ENCODE results near the gene AOAH.
"Not testable (repeated sequence)": the region's sequence is repeated elsewhere in the genome, so short reads cannot be mapped to it uniquely, and the experiment has no call there.

Gene AOAH

GRCh38 chr7:36712015-36712414, 12.3 kb downstream of the AOAH start:
- H3K36me3 ChIP-seq (ENCODE audit: insufficient read depth, low read depth, low read length) = no peaks in the 10 kb centered on the region
- H3K9ac ChIP-seq (ENCODE audit: low read depth, low read length) = no peak overlapping the region
- H3K27ac ChIP-seq (ENCODE audit: low read length) = no peak overlapping the region
- H3K27me3 ChIP-seq (ENCODE audit: insufficient read depth, low read length) = no peaks in the 10 kb centered on the region
- H3K4me1 ChIP-seq (ENCODE audit: insufficient read depth, low read length) = peaks cover 3% of the 10 kb centered on the region; the same call in 1 of the 2 replicates
- H3K9me3 ChIP-seq (ENCODE audit: insufficient read depth, low read depth, low read length) = no peaks in the 10 kb centered on the region
- H3K4me3 ChIP-seq (ENCODE audit: low read length) = no peak overlapping the region

- Histone ChIP-seq H3K4me1 (ENCODE audit: insufficient read depth, low read length) (peaks cover 3% of the 10 kb centered on the region; the same call in 1 of the 2 replicates), H3K4me3 (ENCODE audit: low read length) (no peak overlapping the region), H3K27me3 (ENCODE audit: insufficient read depth, low read length) (no peaks in the 10 kb centered on the region), H3K27ac (ENCODE audit: low read length) (no peak overlapping the region), H3K9ac (ENCODE audit: low read depth, low read length) (no peak overlapping the region), H3K9me3 (ENCODE audit: insufficient read depth, low read depth, low read length) (no peaks in the 10 kb centered on the region), H3K36me3 (ENCODE audit: insufficient read depth, low read depth, low read length) (no peaks in the 10 kb centered on the region)
These were observed 13.0 kb downstream of the AOAH start for GRCh38 chr7:36711256-36711655.

- H3K9me3 ChIP-seq (ENCODE audit: insufficient read depth, low read depth, low read length) = no peaks in the 10 kb centered on the region
- peaks cover 3% of the 10 kb centered on the region; the same call in 1 of the 2 replicates for H3K4me1 ChIP-seq (ENCODE audit: insufficient read depth, low read length)
- H3K4me3 ChIP-seq (ENCODE audit: low read length) = no peak overlapping the region
- H3K27me3 ChIP-seq (ENCODE audit: insufficient read depth, low read length) = no peaks in the 10 kb centered on the region
- H3K27ac ChIP-seq (ENCODE audit: low read length) = no peak overlapping the region
- H3K36me3 ChIP-seq (ENCODE audit: insufficient read depth, low read depth, low read length) = no peaks in the 10 kb centered on the region
- no peak overlapping the region for H3K9ac ChIP-seq (ENCODE audit: low read depth, low read length)
These were observed 14.0 kb downstream of the AOAH start for GRCh38 chr7:36710186-36710791.

DNA sequence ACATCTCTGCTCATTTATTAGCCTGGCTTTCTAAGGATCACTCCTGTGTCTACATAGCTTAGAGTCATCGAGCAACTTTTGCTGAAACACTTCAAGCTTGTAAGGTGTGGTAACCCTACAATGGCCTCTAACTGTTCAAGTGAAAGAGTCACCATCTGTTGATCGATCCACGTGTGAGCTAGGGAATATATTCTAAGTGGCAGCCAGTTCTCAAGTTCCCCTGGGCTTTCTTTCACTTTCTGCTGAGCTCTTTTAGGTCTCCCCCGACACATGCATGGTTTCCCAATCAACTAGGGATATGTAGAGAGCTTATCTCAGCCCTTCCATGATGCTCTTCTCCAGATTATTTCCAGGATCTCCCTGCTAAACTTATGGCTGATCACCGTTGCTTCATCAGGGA, 15.5 kb downstream of the AOAH start:
- Histone ChIP-seq H3K27me3 (ENCODE audit: insufficient read depth, low read length) (no peaks in the 10 kb centered on the region), H3K27ac (ENCODE audit: low read length) (no peak overlapping the region), H3K4me1 (ENCODE audit: insufficient read depth, low read length) (peaks cover 3% of the 10 kb centered on the region; the same call in 1 of the 2 replicates), H3K36me3 (ENCODE audit: insufficient read depth, low read depth, low read length) (no peaks in the 10 kb centered on the region), H3K9me3 (ENCODE audit: insufficient read depth, low read depth, low read length) (no peaks in the 10 kb centered on the region), H3K9ac (ENCODE audit: low read depth, low read length) (no peak overlapping the region), H3K4me3 (ENCODE audit: low read length) (no peak overlapping the region)

DNA sequence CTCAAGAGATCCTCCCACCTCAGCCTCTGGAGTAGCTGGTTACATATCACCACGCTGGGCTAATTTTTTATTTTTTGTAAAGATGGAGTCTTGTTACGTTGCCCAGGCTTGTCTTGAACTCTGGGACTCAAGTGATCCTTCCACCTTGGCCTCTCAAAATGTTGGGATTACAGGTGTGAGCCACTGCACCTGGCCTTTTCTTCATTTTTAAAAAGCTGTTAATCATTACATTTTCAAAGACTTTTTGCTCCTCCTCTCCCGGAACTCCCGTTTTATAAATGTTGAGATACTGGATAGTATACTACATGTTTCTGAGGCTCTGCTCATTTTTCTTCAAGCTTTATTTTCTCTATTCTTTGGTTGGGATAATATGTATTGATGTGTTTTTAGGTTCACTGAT, 16.4 kb downstream of the AOAH start:
- Histone ChIP-seq H3K9me3 (ENCODE audit: insufficient read depth, low read depth, low read length) (no peaks in the 10 kb centered on the region), H3K4me1 (ENCODE audit: insufficient read depth, low read length) (peaks cover 3% of the 10 kb centered on the region; the same call in 1 of the 2 replicates), H3K27me3 (ENCODE audit: insufficient read depth, low read length) (no peaks in the 10 kb centered on the region), H3K36me3 (ENCODE audit: insufficient read depth, low read depth, low read length) (no peaks in the 10 kb centered on the region), H3K27ac (ENCODE audit: low read length) (no peak overlapping the region), H3K4me3 (ENCODE audit: low read length) (no peak overlapping the region), H3K9ac (ENCODE audit: low read depth, low read length) (no peak overlapping the region)

DNA sequence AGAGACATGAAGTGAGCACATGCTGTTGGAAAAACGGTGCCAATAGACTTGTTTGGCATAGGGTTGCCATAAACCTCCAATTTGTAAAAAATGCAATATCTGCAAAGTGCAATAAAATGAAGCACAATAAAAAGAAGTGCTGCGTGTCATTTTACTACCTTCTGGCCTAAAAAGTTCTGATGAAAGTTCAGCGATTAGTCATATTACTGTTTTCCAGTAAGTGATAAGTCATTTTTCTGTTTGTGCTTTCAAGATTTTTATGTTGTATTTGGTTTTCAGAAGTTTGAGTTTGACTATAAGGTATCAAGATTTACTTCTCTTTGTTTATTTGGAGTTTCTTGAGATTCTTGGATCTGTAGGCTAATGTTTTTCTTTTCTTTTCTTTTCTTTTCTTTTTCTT, 16.8 kb downstream of the AOAH start:
- Histone ChIP-seq H3K9me3 (ENCODE audit: insufficient read depth, low read depth, low read length) (no peaks in the 10 kb centered on the region), H3K36me3 (ENCODE audit: insufficient read depth, low read depth, low read length) (no peaks in the 10 kb centered on the region), H3K9ac (ENCODE audit: low read depth, low read length) (no peak overlapping the region), H3K4me3 (ENCODE audit: low read length) (no peak overlapping the region), H3K27ac (ENCODE audit: low read length) (no peak overlapping the region), H3K27me3 (ENCODE audit: insufficient read depth, low read length) (no peaks in the 10 kb centered on the region), H3K4me1 (ENCODE audit: insufficient read depth, low read length) (peaks cover 3% of the 10 kb centered on the region; the same call in 1 of the 2 replicates)

DNA sequence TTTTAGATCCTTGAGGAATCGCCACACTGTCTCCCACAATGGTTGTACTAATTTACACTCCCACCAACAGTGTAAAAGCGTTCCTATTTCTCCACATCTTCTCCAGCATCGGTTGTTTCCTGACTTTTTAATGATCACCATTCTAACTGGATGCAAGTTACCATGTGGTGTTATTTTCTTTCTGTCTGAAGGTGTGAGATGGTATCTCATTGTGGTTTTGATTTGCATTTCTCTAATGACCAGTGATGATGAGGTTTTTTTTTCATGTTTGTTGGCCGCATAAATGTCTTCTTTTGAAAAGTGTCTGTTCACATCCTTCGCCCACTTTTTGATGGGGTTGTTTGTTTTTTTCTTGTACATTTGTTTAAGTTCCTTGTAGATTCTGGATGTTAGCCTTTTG, 20.4 kb downstream of the AOAH start:
- H3K27me3 ChIP-seq (ENCODE audit: insufficient read depth, low read length); H3K4me1 ChIP-seq (ENCODE audit: insufficient read depth, low read length); H3K36me3 ChIP-seq (ENCODE audit: insufficient read depth, low read depth, low read length); H3K9ac ChIP-seq (ENCODE audit: low read depth, low read length); H3K4me3 ChIP-seq (ENCODE audit: low read length); H3K27ac ChIP-seq (ENCODE audit: low read length); H3K9me3 ChIP-seq (ENCODE audit: insufficient read depth, low read depth, low read length): not testable (repeated sequence)

GRCh38 chr7:36692456-36692855, 31.8 kb downstream of the AOAH start:
- Histone ChIP-seq H3K27me3 (ENCODE audit: insufficient read depth, low read length) (no peaks in the 10 kb centered on the region), H3K27ac (ENCODE audit: low read length) (no peak overlapping the region), H3K9ac (ENCODE audit: low read depth, low read length) (no peak overlapping the region), H3K4me3 (ENCODE audit: low read length) (no peak overlapping the region), H3K9me3 (ENCODE audit: insufficient read depth, low read depth, low read length) (no peaks in the 10 kb centered on the region), H3K4me1 (ENCODE audit: insufficient read depth, low read length) (no peaks in the 10 kb centered on the region), H3K36me3 (ENCODE audit: insufficient read depth, low read depth, low read length) (no peaks in the 10 kb centered on the region)

DNA sequence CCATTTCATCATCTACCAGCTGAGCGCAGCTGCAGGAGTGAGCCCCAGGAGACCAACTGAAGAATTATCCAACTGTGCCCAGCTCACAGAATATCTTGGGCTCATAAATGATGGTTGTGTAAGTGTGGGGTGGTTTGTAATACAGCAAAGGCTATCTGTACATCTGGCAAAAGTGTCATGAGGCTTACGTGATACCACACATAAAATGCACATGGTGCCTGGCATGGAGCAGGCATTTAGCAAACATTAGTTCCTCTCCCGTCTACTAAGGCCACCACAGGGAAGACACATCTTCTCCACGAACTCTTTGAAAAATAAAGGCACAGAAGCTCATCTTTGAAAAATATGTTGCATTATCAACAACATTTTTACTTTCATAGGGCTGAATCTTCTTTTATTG, 32.3 kb downstream of the AOAH start:
- no peaks in the 10 kb centered on the region for H3K27me3 ChIP-seq (ENCODE audit: insufficient read depth, low read length)
- no peak overlapping the region for H3K4me3 ChIP-seq (ENCODE audit: low read length)
- no peak overlapping the region for H3K27ac ChIP-seq (ENCODE audit: low read length)
- no peaks in the 10 kb centered on the region for H3K36me3 ChIP-seq (ENCODE audit: insufficient read depth, low read depth, low read length)
- H3K9me3 ChIP-seq (ENCODE audit: insufficient read depth, low read depth, low read length) = no peaks in the 10 kb centered on the region
- no peak overlapping the region for H3K9ac ChIP-seq (ENCODE audit: low read depth, low read length)
- H3K4me1 ChIP-seq (ENCODE audit: insufficient read depth, low read length) = no peaks in the 10 kb centered on the region

- no peaks in the 10 kb centered on the region for H3K36me3 ChIP-seq (ENCODE audit: insufficient read depth, low read depth, low read length)
- no peaks in the 10 kb centered on the region for H3K27me3 ChIP-seq (ENCODE audit: insufficient read depth, low read length)
- H3K4me3 ChIP-seq (ENCODE audit: low read length) = no peak overlapping the region
- no peak overlapping the region for H3K27ac ChIP-seq (ENCODE audit: low read length)
- H3K9ac ChIP-seq (ENCODE audit: low read depth, low read length) = no peak overlapping the region
- H3K4me1 ChIP-seq (ENCODE audit: insufficient read depth, low read length) = no peaks in the 10 kb centered on the region
- H3K9me3 ChIP-seq (ENCODE audit: insufficient read depth, low read depth, low read length) = no peaks in the 10 kb centered on the region
These were observed 33.6 kb downstream of the AOAH start for GRCh38 chr7:36690514-36691187.

DNA sequence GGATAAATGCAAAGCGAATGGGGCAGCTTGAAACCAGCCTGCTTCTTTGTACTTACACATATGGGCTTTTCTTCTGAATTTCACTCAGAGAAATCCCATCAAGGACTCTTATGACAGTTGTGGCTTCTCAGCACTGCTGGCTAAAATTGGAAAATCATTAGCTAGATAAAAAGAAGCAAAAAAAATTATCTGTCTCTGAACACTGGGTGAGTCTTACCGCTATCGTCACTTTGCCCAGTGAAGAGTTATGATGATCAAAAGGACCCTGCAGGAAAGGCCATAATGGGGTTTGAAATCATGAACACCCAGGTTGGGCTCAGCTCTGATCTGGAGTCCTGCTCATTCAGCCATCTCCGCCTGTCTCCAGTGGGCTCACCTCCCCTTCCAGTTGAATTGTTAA, 34.3 kb downstream of the AOAH start:
- H3K4me3 ChIP-seq (ENCODE audit: low read length) = no peak overlapping the region
- no peaks in the 10 kb centered on the region for H3K27me3 ChIP-seq (ENCODE audit: insufficient read depth, low read length)
- no peak overlapping the region for H3K27ac ChIP-seq (ENCODE audit: low read length)
- H3K36me3 ChIP-seq (ENCODE audit: insufficient read depth, low read depth, low read length) = no peaks in the 10 kb centered on the region
- no peaks in the 10 kb centered on the region for H3K9me3 ChIP-seq (ENCODE audit: insufficient read depth, low read depth, low read length)
- H3K9ac ChIP-seq (ENCODE audit: low read depth, low read length) = no peak overlapping the region
- no peaks in the 10 kb centered on the region for H3K4me1 ChIP-seq (ENCODE audit: insufficient read depth, low read length)

DNA sequence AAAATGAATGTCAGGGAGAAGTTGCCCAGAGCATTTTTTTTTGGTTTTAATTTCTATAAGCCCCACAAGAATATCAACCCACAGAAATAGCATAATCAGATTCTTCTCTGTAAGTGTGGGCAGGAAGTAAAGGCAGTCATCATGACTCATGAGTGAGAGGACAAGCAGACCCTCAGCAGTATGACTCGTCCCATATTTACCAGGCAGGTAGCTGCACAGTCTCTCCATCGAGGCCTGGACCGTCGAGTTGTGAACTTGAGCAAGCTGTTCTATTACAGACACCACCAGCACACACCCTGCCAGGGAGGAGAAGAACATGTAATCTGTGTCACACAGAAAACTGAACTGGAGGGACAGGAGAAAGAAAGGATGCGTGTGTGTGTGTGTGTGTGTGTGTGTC, 37.8 kb downstream of the AOAH start:
- Histone ChIP-seq H3K9ac (ENCODE audit: low read depth, low read length) (no peak overlapping the region), H3K27me3 (ENCODE audit: insufficient read depth, low read length) (no peaks in the 10 kb centered on the region), H3K4me3 (ENCODE audit: low read length) (no peak overlapping the region), H3K27ac (ENCODE audit: low read length) (no peak overlapping the region), H3K9me3 (ENCODE audit: insufficient read depth, low read depth, low read length) (no peaks in the 10 kb centered on the region), H3K4me1 (ENCODE audit: insufficient read depth, low read length) (no peaks in the 10 kb centered on the region), H3K36me3 (ENCODE audit: insufficient read depth, low read depth, low read length) (no peaks in the 10 kb centered on the region)

All from iPS-20b (cell line).